Activated naive CD4-positive, alpha-beta T cell treated with anti-CD3 and anti-CD28 coated beads, Interleukin-2, amount 10 ng/mL, durations not matched to agents 7 days and 5 days (primary cell): ENCODE results near the gene DYNC2H1.

Experiments used
- CTCF ChIA-PET: fragments of 350-600 bp; sonication (Branson Sonifier 250); formaldehyde crosslinking; loops from one replicate; lab custom pipeline; 2021; ENCODE audit warnings: antibody characterized with exemption; lab: Charles Lee
- DNase-seq: peaks from one replicate; pipeline ENCODE4 v3.0.0-alpha.2; 2020
- H3K27ac Mint-ChIP-seq: one replicate; pipeline ENCODE4 v1.8.0; 2021; ENCODE audit warnings: mild to moderate bottlenecking, moderate library complexity, mixed read lengths
- H3K27me3 Mint-ChIP-seq: one replicate; pipeline ENCODE4 v1.8.0; 2021; ENCODE audit warnings: mild to moderate bottlenecking, mixed read lengths
- H3K36me3 Mint-ChIP-seq: one replicate; pipeline ENCODE4 v1.8.0; 2021; ENCODE audit warnings: mixed read lengths
- H3K4me1 Mint-ChIP-seq: one replicate; pipeline ENCODE4 v1.8.0; 2021; ENCODE audit warnings: mixed read lengths
- H3K4me3 Mint-ChIP-seq: one replicate; pipeline ENCODE4 v1.8.0; 2021; ENCODE audit warnings: mild to moderate bottlenecking, moderate library complexity, mixed read lengths
- H3K9me3 Mint-ChIP-seq: one replicate; pipeline ENCODE4 v1.8.0; 2021; ENCODE audit warnings: mixed read lengths

The DYNC2H1 gene

GRCh38 chr11:103108933-103109817, at the start of gene DYNC2H1:
TSS of gene DYNC2H1 (plus strand) at chr11:103109426. CDS start at chr11:103109575, 149 bp downstream.
- Mint-ChIP-seq H3K36me3 (no peaks in the 10 kb centered on the region), H3K4me1 (peaks cover 18% of the 10 kb centered on the region), H3K27ac (peak within 1 kb of the TSS; percentile 85), H3K27me3 (peaks cover 21% of the 10 kb centered on the region), H3K4me3 (peak within 1 kb of the TSS; percentile 93), H3K9me3 (no peaks in the 10 kb centered on the region)
- DNase-seq: peak; percentile 91
- CTCF ChIA-PET: interaction anchor here (0.7 to 1.8 kb wide), 15 partner anchors 9 to 1858 kb away, joined by 3 to 10 read pairs (median 3); partner anchors contain the start of gene DCUN1D5

DNA sequence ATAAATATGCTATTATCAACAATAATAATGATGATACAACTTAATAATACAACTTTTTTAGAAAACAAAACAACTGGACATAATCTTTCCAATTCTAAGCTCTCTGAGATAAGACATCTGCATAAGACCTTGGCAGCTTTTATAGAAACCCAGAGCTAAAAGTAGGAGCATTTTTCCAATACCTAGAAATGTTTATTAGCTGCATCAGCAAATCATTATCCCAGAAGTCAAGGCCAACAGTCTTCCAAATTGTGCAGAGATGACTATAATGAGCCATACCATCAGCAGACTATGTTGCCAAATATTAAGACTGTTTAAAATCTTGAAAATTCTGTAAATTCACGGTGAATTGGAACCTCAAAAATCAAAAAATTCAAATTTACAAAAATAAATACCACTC, 47.6 kb upstream of the DYNC2H1 start:
- Mint-ChIP-seq H3K27me3 (no peaks in the 10 kb centered on the region), H3K27ac (no peak overlapping the region), H3K4me1 (no peaks in the 10 kb centered on the region), H3K4me3 (no peak overlapping the region), H3K36me3 (peaks cover 25% of the 10 kb centered on the region), H3K9me3 (no peaks in the 10 kb centered on the region)
- CTCF ChIA-PET: interaction anchor here (0.8 kb wide), 1 partner anchor 24 kb away, joined by 3 read pairs; no protein-coding TSS in a partner anchor
- DNase-seq: no peak

DNA sequence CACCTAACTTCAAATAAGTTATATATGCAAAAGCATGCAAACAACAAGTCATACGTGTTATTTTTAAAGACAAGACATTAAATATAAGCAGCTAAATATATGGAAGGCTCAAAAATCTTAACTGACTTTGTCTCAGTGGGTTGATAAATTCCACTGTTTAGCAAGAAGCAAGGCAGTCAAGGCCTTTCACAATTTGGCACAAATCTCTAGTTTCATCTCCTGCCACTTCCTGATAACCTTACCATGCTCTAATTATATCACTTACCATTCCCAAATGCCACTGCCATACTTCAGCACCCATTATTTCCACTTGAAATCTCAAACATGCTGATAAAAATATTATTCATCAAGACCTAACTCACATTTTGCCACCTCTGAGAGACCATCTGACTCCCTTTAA, 42.1 kb upstream of the DYNC2H1 start:
- no peaks in the 10 kb centered on the region for H3K27me3 Mint-ChIP-seq
- no peak overlapping the region for H3K4me3 Mint-ChIP-seq
- peaks cover 32% of the 10 kb centered on the region for H3K4me1 Mint-ChIP-seq
- CTCF ChIA-PET: interaction anchor here (1.4 kb wide), 1 partner anchor 10 kb away, joined by 5 read pairs; no protein-coding TSS in a partner anchor
- H3K27ac Mint-ChIP-seq: no peak overlapping the region
- H3K36me3 Mint-ChIP-seq: peaks cover 37% of the 10 kb centered on the region
- no peaks in the 10 kb centered on the region for H3K9me3 Mint-ChIP-seq
- DNase-seq: no peak

- peak overlapping the region; percentile 16 for H3K27ac Mint-ChIP-seq
- no peak for DNase-seq
- CTCF ChIA-PET: no interaction called here
- H3K27me3 Mint-ChIP-seq: no peaks in the 10 kb centered on the region
- no peak overlapping the region for H3K4me3 Mint-ChIP-seq
- peaks cover 33% of the 10 kb centered on the region for H3K36me3 Mint-ChIP-seq
- H3K4me1 Mint-ChIP-seq: peaks cover 32% of the 10 kb centered on the region
- no peaks in the 10 kb centered on the region for H3K9me3 Mint-ChIP-seq
Observed at GRCh38 chr11:103069367-103069766, 39.9 kb upstream of the DYNC2H1 start.

DNA sequence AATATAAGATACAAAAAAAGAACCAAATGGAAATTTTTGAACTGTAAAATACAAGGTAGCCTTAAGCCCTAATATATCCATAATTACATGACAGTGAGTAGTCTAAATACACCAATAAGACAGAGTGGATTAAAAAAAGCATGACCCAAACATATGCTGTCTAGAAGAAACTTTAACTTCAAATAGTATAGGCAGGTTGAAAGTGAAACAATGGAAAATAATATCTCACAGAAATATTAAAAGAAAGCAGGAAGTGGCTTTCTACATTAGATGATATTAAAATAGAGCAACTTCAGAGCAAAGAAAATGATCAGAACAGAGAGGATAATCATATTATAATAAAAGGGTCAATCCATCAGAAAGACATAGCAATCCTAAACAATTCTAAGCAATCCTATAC, 39.1 kb upstream of the DYNC2H1 start:
- Mint-ChIP-seq H3K4me3 (no peak overlapping the region), H3K27me3 (no peaks in the 10 kb centered on the region), H3K9me3 (no peaks in the 10 kb centered on the region), H3K4me1 (peaks cover 32% of the 10 kb centered on the region), H3K27ac (no peak overlapping the region), H3K36me3 (peaks cover 33% of the 10 kb centered on the region)
- CTCF ChIA-PET: interaction anchor here (1.4 kb wide), 1 partner anchor 20 kb away, joined by 5 read pairs; no protein-coding TSS in a partner anchor
- DNase-seq: no peak

GRCh38 chr11:103071008-103071407, 38.2 kb upstream of the DYNC2H1 start:
- H3K27ac Mint-ChIP-seq: no peak overlapping the region
- peaks cover 30% of the 10 kb centered on the region for H3K36me3 Mint-ChIP-seq
- no peaks in the 10 kb centered on the region for H3K9me3 Mint-ChIP-seq
- H3K4me3 Mint-ChIP-seq: no peak overlapping the region
- H3K27me3 Mint-ChIP-seq: no peaks in the 10 kb centered on the region
- CTCF ChIA-PET: interaction anchor here (1.4 kb wide), 1 partner anchor 19 kb away, joined by 5 read pairs; no protein-coding TSS in a partner anchor
- no peak for DNase-seq
- peaks cover 32% of the 10 kb centered on the region for H3K4me1 Mint-ChIP-seq

GRCh38 chr11:103076361-103076760, 32.9 kb upstream of the DYNC2H1 start:
- Mint-ChIP-seq H3K27ac (no peak overlapping the region), H3K4me3 (no peak overlapping the region), H3K9me3 (no peaks in the 10 kb centered on the region), H3K36me3 (peaks cover 41% of the 10 kb centered on the region), H3K4me1 (no peaks in the 10 kb centered on the region), H3K27me3 (no peaks in the 10 kb centered on the region)
- CTCF ChIA-PET: no interaction called here
- no peak for DNase-seq

GRCh38 chr11:103077554-103077953, 31.7 kb upstream of the DYNC2H1 start:
- no peak overlapping the region for H3K4me3 Mint-ChIP-seq
- no peaks in the 10 kb centered on the region for H3K4me1 Mint-ChIP-seq
- no peak for DNase-seq
- no peaks in the 10 kb centered on the region for H3K27me3 Mint-ChIP-seq
- no peak overlapping the region for H3K27ac Mint-ChIP-seq
- no peaks in the 10 kb centered on the region for H3K9me3 Mint-ChIP-seq
- CTCF ChIA-PET: interaction anchor here (1.4 kb wide), 1 partner anchor 13 kb away, joined by 4 read pairs; no protein-coding TSS in a partner anchor
- peaks cover 38% of the 10 kb centered on the region for H3K36me3 Mint-ChIP-seq

DNA sequence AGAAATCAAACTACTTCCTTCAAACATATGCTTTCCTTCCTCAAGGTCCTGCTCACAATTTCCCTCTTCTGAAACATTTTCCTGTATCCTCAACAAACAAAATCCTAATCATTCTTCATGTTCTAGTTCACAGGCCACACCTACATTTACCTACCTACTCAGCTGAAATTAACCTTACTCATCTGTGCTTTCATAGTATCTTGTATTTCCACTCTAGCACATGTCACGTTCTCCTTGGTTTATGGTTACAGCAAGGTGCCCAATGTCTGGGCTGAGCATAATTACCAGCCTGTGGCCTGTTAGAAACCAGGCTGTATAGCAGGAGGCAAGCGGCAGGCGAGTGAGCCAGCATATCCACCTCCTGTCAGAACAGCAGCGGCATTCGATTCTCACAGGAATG, 30.5 kb upstream of the DYNC2H1 start:
- Mint-ChIP-seq H3K9me3 (no peaks in the 10 kb centered on the region), H3K4me3 (no peak overlapping the region), H3K27me3 (no peaks in the 10 kb centered on the region), H3K4me1 (no peaks in the 10 kb centered on the region), H3K27ac (no peak overlapping the region), H3K36me3 (peaks cover 41% of the 10 kb centered on the region)
- DNase-seq: no peak
- CTCF ChIA-PET: interaction anchor here (1.4 kb wide), 1 partner anchor 12 kb away, joined by 4 read pairs; no protein-coding TSS in a partner anchor

GRCh38 chr11:103079833-103080232, 29.4 kb upstream of the DYNC2H1 start:
- Mint-ChIP-seq H3K4me3 (no peak overlapping the region), H3K27ac (no peak overlapping the region), H3K4me1 (no peaks in the 10 kb centered on the region), H3K9me3 (no peaks in the 10 kb centered on the region), H3K27me3 (no peaks in the 10 kb centered on the region), H3K36me3 (peaks cover 40% of the 10 kb centered on the region)
- CTCF ChIA-PET: no interaction called here
- no peak for DNase-seq

- CTCF ChIA-PET: interaction anchor here (0.6 kb wide), 1 partner anchor 24 kb away, joined by 3 read pairs; no protein-coding TSS in a partner anchor
- H3K4me1 Mint-ChIP-seq: peaks cover 24% of the 10 kb centered on the region
- DNase-seq: no peak
- H3K4me3 Mint-ChIP-seq: no peak overlapping the region
- no peak overlapping the region for H3K27ac Mint-ChIP-seq
- H3K27me3 Mint-ChIP-seq: no peaks in the 10 kb centered on the region
- H3K9me3 Mint-ChIP-seq: no peaks in the 10 kb centered on the region
- peaks cover 19% of the 10 kb centered on the region for H3K36me3 Mint-ChIP-seq
Observed at GRCh38 chr11:103085758-103086365, 23.4 kb upstream of the DYNC2H1 start.

DNA sequence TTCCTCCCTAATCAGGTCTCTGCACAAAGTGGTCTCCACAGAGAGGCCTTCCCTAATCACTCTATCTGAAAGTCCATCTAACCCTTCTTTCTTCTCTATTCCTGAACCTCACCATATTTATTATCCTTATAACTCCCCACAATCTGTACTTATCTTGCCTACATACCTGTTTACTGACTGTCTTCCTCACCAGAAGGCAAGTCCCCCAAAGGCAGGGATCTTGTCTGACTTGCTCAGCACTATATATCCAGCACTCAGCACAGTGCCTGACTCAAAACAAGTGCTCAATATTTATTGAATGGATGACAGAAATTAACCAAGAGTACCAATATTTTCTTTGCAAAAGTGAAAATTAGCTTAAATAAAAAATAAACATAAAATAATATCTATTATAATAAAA, 22.8 kb upstream of the DYNC2H1 start:
- H3K4me3 Mint-ChIP-seq: no peak overlapping the region
- H3K27ac Mint-ChIP-seq: no peak overlapping the region
- CTCF ChIA-PET: no interaction called here
- peaks cover 28% of the 10 kb centered on the region for H3K4me1 Mint-ChIP-seq
- no peaks in the 10 kb centered on the region for H3K27me3 Mint-ChIP-seq
- DNase-seq: no peak
- H3K36me3 Mint-ChIP-seq: peaks cover 19% of the 10 kb centered on the region
- H3K9me3 Mint-ChIP-seq: no peaks in the 10 kb centered on the region

- Mint-ChIP-seq H3K4me1 (peaks cover 33% of the 10 kb centered on the region), H3K27ac (peak overlapping the region; percentile 93), H3K27me3 (peaks cover 5% of the 10 kb centered on the region), H3K4me3 (peak overlapping the region; percentile 76), H3K36me3 (peaks cover 16% of the 10 kb centered on the region), H3K9me3 (no peaks in the 10 kb centered on the region)
- peak; percentile 59 for DNase-seq
- CTCF ChIA-PET: interaction anchor here (0.8 to 1.9 kb wide), 6 partner anchors 13 to 55 kb away, joined by 3 to 5 read pairs (median 4); partner anchors contain the start of gene DYNC2H1
Observed at GRCh38 chr11:103091064-103091800, 18.0 kb upstream of the DYNC2H1 start.
